GM21786 (cell line): Measurements from ENCODE around the gene UBE4A.

ENCODE experiments used
- ATAC-seq: cut with Tn5 transposase; IDR thresholded peaks from one replicate; pipeline ENCODE4 v1.9.1; 2021; ENCODE audit not compliant: unreplicated experiment

UBE4A gene

DNA sequence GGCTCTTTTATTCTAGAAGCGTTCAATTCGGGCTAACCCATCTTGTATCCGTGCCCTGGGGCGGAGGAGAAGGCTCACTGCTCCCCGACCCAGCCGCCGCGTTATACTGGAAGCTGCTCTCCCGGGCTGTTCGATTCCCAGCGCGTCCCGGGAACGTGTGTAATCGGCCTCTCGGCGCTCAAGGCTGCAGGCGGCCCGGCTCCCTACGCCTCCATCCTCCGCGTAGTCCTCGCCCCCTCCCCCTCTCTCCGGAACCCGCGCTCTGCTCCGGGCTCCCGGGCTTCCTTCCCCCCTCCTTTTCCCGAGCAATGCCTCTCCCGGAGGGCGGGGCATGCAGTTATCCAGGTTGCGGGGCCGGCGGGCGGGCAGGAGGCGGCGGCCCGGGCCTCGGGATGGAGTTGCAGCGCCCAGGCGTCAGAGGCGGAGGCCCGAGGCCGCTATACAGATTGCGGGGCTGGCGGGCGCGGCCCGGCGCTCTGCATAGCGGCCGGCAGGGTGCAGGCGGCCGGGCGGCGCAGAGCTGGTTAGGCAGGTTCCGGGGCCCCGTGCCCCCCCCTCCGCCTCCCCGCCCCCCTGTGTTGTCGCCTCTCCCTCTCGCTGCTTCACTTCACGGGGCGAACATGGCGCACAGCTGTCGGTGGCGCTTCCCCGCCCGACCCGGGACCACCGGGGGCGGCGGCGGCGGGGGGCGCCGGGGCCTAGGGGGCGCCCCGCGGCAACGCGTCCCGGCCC, 76.7 kb downstream of the UBE4A start, which contains the start of gene KMT2A:
KMT2A (plus strand) TSS at position 600 of the 732 bp plus-strand sequence; CDS start at position 621, 21 bp downstream.
- peak; percentile 45 for ATAC-seq

DNA sequence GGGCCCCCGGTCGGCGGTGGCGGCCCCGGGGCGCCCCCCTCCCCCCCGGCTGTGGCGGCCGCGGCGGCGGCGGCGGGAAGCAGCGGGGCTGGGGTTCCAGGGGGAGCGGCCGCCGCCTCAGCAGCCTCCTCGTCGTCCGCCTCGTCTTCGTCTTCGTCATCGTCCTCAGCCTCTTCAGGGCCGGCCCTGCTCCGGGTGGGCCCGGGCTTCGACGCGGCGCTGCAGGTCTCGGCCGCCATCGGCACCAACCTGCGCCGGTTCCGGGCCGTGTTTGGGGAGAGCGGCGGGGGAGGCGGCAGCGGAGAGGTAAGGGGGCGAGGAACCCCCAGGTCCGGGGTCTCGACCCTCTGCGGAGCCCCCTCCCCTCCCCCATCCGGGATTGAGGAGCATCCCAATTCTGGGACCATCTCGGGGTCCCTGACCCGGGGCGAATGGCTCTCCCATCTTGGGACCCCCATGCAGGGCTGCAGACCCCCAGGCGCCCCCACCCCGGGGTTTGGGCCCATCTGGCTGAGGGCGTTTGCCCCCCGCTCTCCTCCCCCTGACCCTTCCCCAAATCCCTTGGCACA, 77.3 kb downstream of the UBE4A start:
- ATAC-seq = peak; percentile 1

- ATAC-seq = no peak
These were observed 78.1 kb downstream of the UBE4A start for GRCh38 chr11:118437208-118438125.

DNA sequence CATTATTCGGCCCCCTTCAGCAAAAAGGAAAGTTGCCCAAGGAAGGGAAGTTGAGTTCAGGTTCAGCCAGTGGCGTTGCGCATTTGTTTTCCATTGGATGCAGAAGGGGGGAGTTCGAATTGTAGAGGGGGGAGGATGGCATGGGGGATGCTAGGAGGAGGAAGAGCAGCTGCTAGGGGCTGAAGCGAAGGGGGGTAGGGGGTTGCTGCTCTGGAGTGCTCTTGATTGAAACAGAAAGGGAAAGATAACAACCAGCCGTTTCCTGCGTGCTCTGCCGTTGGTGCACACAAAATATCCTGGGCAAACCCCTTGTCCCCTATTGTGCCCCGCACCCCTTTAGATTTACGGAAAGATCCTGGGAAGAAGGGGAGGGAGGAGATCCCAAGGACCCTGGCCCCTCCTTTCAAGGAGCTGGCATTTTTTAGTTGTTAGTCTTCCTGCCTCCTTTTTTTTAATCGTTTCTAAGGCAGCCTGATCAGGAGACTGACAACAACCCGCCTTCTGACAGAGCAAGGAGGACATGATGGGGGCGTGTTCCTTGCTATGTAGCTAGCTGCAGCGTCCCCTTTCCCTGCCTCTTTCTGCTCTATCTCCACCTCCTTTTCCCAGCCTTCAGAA, 79.0 kb downstream of the UBE4A start:
- peak; percentile 20 for ATAC-seq

GRCh38 chr11:118439646-118440045, 80.2 kb downstream of the UBE4A start:
- ATAC-seq = no peak

GRCh38 chr11:118441770-118442275, 82.4 kb downstream of the UBE4A start:
- no peak for ATAC-seq

- no peak for ATAC-seq
These were observed 82.9 kb downstream of the UBE4A start for GRCh38 chr11:118442301-118442700.

DNA sequence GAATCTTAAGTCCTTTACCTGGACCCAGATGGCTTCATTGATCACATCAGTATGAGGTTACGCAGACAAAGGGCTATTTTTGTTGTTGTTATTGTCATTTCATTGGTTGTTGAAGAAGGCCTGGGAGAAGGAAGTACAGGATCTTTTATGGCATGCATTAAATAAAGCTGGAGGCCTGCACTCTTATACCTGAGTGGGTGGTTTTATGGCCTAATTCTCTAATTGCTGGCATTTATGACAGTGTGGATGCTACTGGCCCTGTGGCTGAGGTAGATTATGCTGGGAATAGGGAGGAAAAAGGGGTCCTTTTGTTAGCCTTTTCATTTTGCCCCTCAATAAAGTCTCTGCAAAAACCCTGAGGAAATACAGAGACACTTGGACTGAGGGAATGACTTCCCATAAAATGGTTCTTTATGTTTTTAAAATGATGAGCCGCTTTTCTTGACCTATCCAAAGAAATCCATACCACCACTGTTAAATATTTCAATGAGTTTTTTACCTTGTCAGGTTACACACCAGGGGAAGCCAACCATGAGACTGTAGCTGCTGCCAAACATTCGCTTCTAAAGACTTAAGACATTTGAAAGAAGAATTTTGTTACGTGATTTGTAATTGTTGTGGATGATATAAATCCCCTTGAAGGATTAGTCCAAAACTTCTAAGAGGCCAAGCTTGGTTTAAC, 83.6 kb downstream of the UBE4A start:
- ATAC-seq = no peak

DNA sequence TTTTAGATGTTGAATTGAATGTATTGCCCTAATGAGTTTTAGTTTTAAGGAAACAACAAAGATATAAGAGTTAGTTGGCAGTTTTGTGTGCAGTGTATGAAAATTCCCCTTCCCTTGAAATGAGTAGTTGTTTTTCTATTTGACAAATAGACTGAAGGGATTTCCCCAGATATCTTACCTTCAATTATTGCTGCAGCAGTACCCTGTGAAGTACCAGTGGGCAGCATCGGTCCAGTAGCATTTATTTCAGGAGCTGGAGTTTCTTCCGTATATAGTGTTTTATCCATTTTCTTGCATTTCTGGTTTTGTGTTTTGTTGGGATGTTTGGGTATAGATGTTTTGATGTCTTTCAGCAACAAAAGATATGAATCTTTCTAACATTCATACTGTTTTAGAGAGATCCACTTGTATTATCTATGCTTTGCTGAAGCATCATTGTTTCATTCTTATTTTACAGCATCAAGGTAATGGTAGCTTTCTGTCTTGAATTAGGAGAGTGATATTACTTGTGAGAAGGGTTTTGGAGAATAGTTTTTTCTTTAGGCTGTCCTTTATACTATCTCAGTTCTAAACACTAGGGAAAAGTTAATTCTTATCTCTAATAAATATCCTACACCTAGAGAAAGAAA, 84.3 kb downstream of the UBE4A start:
- ATAC-seq = peak; percentile 42

GRCh38 chr11:118447423-118447822, 88.0 kb downstream of the UBE4A start:
- ATAC-seq = no peak

GRCh38 chr11:118448294-118448693, 88.9 kb downstream of the UBE4A start:
- peak; percentile 87 for ATAC-seq
